GOT3 (cell line): ENCODE results near the gene OTOGL.
"Not testable (repeated sequence)": the region's sequence is repeated elsewhere in the genome, so short reads cannot be mapped to it uniquely, and the experiment has no call there.

Source experiments
- DNase-seq: peaks from one replicate; lab custom pipeline; 2025; ENCODE audit warnings: mixed read lengths; lab: John Stamatoyannopoulos, UW

OTOGL gene

GRCh38 chr12:80277732-80278131 is 178.4 kb downstream of the OTOGL start:
- DNase-seq, result no peak

- DNase-seq, result no peak
These were observed 182.9 kb downstream of the OTOGL start for GRCh38 chr12:80282226-80282625.

GRCh38 chr12:80282761-80283160 is 183.4 kb downstream of the OTOGL start:
- no peak for DNase-seq

GRCh38 chr12:80291108-80291754 is 191.9 kb downstream of the OTOGL start:
- no peak for DNase-seq

GRCh38 chr12:80293347-80293746 is 194.0 kb downstream of the OTOGL start:
- DNase-seq, result no peak

- DNase-seq, result no peak
These were observed 194.4 kb downstream of the OTOGL start for GRCh38 chr12:80293759-80294158.

GRCh38 chr12:80299219-80299618 is 199.9 kb downstream of the OTOGL start:
- no peak for DNase-seq

GRCh38 chr12:80299976-80300375 is 200.6 kb downstream of the OTOGL start:
- DNase-seq, result no peak

GRCh38 chr12:80307436-80307835 is 208.1 kb downstream of the OTOGL start:
- not testable (repeated sequence) for DNase-seq

- no peak for DNase-seq
These were observed 213.9 kb downstream of the OTOGL start for GRCh38 chr12:80313209-80313608.

GRCh38 chr12:80314741-80315140 is 215.4 kb downstream of the OTOGL start:
- DNase-seq, result no peak

- no peak for DNase-seq
These were observed 216.9 kb downstream of the OTOGL start for GRCh38 chr12:80316222-80316621.

- no peak for DNase-seq
These were observed 218.0 kb downstream of the OTOGL start for GRCh38 chr12:80317307-80317706.

GRCh38 chr12:80317899-80318298 is 218.6 kb downstream of the OTOGL start:
- no peak for DNase-seq

- DNase-seq, result no peak
These were observed 220.9 kb downstream of the OTOGL start for GRCh38 chr12:80320121-80320678.

GRCh38 chr12:80321653-80322052 is 222.3 kb downstream of the OTOGL start:
- DNase-seq, result no peak

- no peak for DNase-seq
These were observed 226.0 kb downstream of the OTOGL start for GRCh38 chr12:80325167-80325959.

- DNase-seq, result no peak
These were observed 233.5 kb downstream of the OTOGL start for GRCh38 chr12:80332827-80333226.

GRCh38 chr12:80352474-80352873 is 253.1 kb downstream of the OTOGL start:
- DNase-seq, result no peak

- no peak for DNase-seq
These were observed 253.9 kb downstream of the OTOGL start for GRCh38 chr12:80353254-80353653.

GRCh38 chr12:80356097-80356496 is 256.8 kb downstream of the OTOGL start:
- DNase-seq, result no peak

GRCh38 chr12:80359703-80360102 is 260.4 kb downstream of the OTOGL start:
- DNase-seq, result no peak

GRCh38 chr12:80364056-80364455 is 264.7 kb downstream of the OTOGL start:
- no peak for DNase-seq
